SK-N-SH treated with all-trans-retinoic acid at 6 μM for 48 hours (cell line): ENCODE results near the gene UQCR11.

ENCODE experiments used
- ATAC-seq: fragments of 200-7000 bp; cut with Tn5 transposase; 3 replicates; pipeline ENCODE4 v1.9.1; 2020; ENCODE audit warnings: mild to moderate bottlenecking, moderate library complexity
- ARNTL ChIP-seq: fragments of 450-650 bp; formaldehyde crosslinking; IDR thresholded peaks from 2 replicates; pipeline ENCODE4 v1.5.0; 2020; ENCODE audit warnings: low read depth, mild to moderate bottlenecking, moderate library complexity, borderline replicate concordance
- CSDC2 ChIP-seq: fragments of 250-450 bp; sonication (Bioruptor Pico); IDR thresholded peaks from 2 replicates; pipeline ENCODE4 v1.5.0; 2020; ENCODE audit warnings: mild to moderate bottlenecking, moderate library complexity
- CSRNP3 ChIP-seq: fragments of 250-450 bp; sonication (Bioruptor Pico); IDR thresholded peaks from 2 replicates; pipeline ENCODE4 v1.5.1; 2021; ENCODE audit warnings: mild to moderate bottlenecking, moderate library complexity
- GLIS3 ChIP-seq: fragments of 250-450 bp; sonication (Bioruptor Pico); IDR thresholded peaks from 2 replicates; pipeline ENCODE4 v1.5.0; 2020; ENCODE audit warnings: mild to moderate bottlenecking, moderate library complexity
- ISL1 ChIP-seq: fragments of 250-450 bp; sonication (Bioruptor Pico); IDR thresholded peaks from 2 replicates; pipeline ENCODE4 v2.1.2; 2022; ENCODE audit warnings: mild to moderate bottlenecking, moderate library complexity
- OSR1 ChIP-seq: fragments of 250-450 bp; sonication (Bioruptor Pico); IDR thresholded peaks from 2 replicates; pipeline ENCODE4 v1.8.0; 2022; ENCODE audit warnings: moderate library complexity, mild to moderate bottlenecking, inconsistent platforms
- POU6F1 ChIP-seq: fragments of 250-450 bp; sonication (Bioruptor Pico); IDR thresholded peaks from 2 replicates; pipeline ENCODE4 v1.8.0; 2021; ENCODE audit warnings: low read depth, mild to moderate bottlenecking, moderate library complexity, borderline replicate concordance
- PPARA ChIP-seq: fragments of 250-450 bp; sonication (Bioruptor Pico); IDR thresholded peaks from 2 replicates; pipeline ENCODE4 v1.5.0; 2020; ENCODE audit warnings: mild to moderate bottlenecking, borderline replicate concordance
- RARB ChIP-seq: fragments of 250-450 bp; sonication (Bioruptor Pico); IDR thresholded peaks from 2 replicates; pipeline ENCODE4 v1.8.0; 2021; ENCODE audit warnings: mild to moderate bottlenecking, moderate library complexity
- SNAI2 ChIP-seq: fragments of 250-450 bp; sonication (Bioruptor Pico); IDR thresholded peaks from 2 replicates; pipeline ENCODE4 v1.5.0; 2020; ENCODE audit warnings: mild to moderate bottlenecking, moderate library complexity
- TCF4 ChIP-seq: fragments of 250-450 bp; sonication (Bioruptor Pico); IDR thresholded peaks from 2 replicates; pipeline ENCODE4 v1.8.0; 2021; ENCODE audit warnings: mild to moderate bottlenecking, moderate library complexity, borderline replicate concordance
- TOX ChIP-seq: fragments of 250-450 bp; sonication (Bioruptor Pico); IDR thresholded peaks from 2 replicates; pipeline ENCODE4 v1.8.0; 2021; ENCODE audit warnings: mild to moderate bottlenecking, moderate library complexity, borderline replicate concordance
- ZC3H10 ChIP-seq: fragments of 250-450 bp; sonication (Bioruptor Pico); IDR thresholded peaks from 2 replicates; pipeline ENCODE4 v1.5.1; 2021; ENCODE audit warnings: mild to moderate bottlenecking, moderate library complexity
- ZFP3 ChIP-seq: fragments of 250-450 bp; sonication (Bioruptor Pico); IDR thresholded peaks from 2 replicates; pipeline ENCODE4 v1.5.0; 2020; ENCODE audit warnings: mild to moderate bottlenecking, moderate library complexity
- ZFP30 ChIP-seq: fragments of 450-650 bp; formaldehyde crosslinking; IDR thresholded peaks from 2 replicates; pipeline ENCODE4 v1.5.0; 2022; ENCODE audit warnings: mild to moderate bottlenecking, moderate library complexity
- ZNF565 ChIP-seq: fragments of 450-650 bp; formaldehyde crosslinking; conservative IDR thresholded peaks from 2 replicates; pipeline ENCODE4 v1.5.0; 2020; ENCODE audit warnings: low read depth, mild to moderate bottlenecking, moderate library complexity
- ZNF70 ChIP-seq: fragments of 450-650 bp; formaldehyde crosslinking; IDR thresholded peaks from 2 replicates; pipeline ENCODE4 v1.5.0; 2020; ENCODE audit warnings: mild to moderate bottlenecking, moderate library complexity
- ZNF8 ChIP-seq: fragments of 450-650 bp; formaldehyde crosslinking; IDR thresholded peaks from 2 replicates; pipeline ENCODE4 v1.5.0; 2020; ENCODE audit warnings: mild to moderate bottlenecking, moderate library complexity
- TF ChIP-seq, protein P1 (sequence below): fragments of 250-450 bp; sonication (Bioruptor Pico); IDR thresholded peaks from 2 replicates; pipeline ENCODE4 v1.5.1; 2020; ENCODE audit warnings: low read depth, mild to moderate bottlenecking, moderate library complexity
- TF ChIP-seq, protein P2 (sequence below): fragments of 250-450 bp; sonication (Bioruptor Pico); IDR thresholded peaks from 2 replicates; pipeline ENCODE4 v1.5.0; 2020; ENCODE audit warnings: mild to moderate bottlenecking, moderate library complexity

The UQCR11 gene

DNA sequence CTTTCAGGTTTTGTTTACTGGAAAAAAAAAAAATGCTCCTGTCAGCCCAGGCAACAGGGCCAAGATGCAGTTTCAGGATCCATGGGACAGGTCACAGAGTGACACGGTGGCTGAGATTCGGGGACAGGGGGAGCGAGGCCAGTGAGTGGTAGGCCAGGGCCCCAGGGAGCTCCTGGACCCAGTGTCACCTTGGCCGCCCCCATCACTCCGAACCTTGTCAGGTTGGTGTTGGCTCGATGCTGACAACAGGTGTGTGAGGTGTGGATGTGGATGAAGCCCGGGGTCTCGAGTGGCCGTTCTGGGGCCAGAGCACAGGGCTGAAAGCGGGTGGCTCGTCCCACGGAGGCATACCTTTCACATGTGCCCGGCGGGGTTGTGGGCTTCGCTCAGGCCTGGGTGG lies 6.1 kb upstream of the UQCR11 start:
- no peak for ATAC-seq
- no peak for TF ChIP-seq TCF4
- TF ChIP-seq CSRNP3 (CRISPR knock-in tag): no peak
- no peak for TF ChIP-seq GLIS3
- no peak for TF ChIP-seq SNAI2
- no peak for TF ChIP-seq ZNF70 (CRISPR knock-in tag)
- no peak for TF ChIP-seq ZNF8
- no peak for TF ChIP-seq OSR1 (CRISPR knock-in tag)
- TF ChIP-seq TOX (CRISPR knock-in tag): no peak
- TF ChIP-seq PPARA (CRISPR knock-in tag): no peak
- TF ChIP-seq ARNTL: no peak
- TF ChIP-seq, protein P1, sequence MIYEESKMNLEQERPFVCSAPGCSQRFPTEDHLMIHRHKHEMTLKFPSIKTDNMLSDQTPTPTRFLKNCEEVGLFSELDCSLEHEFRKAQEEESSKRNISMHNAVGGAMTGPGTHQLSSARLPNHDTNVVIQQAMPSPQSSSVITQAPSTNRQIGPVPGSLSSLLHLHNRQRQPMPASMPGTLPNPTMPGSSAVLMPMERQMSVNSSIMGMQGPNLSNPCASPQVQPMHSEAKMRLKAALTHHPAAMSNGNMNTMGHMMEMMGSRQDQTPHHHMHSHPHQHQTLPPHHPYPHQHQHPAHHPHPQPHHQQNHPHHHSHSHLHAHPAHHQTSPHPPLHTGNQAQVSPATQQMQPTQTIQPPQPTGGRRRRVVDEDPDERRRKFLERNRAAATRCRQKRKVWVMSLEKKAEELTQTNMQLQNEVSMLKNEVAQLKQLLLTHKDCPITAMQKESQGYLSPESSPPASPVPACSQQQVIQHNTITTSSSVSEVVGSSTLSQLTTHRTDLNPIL (CRISPR knock-in tag): no peak
- TF ChIP-seq CSDC2 (CRISPR knock-in tag): no peak
- TF ChIP-seq ZFP3 (CRISPR knock-in tag): no peak
- no peak for TF ChIP-seq ZFP30
- no peak for TF ChIP-seq POU6F1 (CRISPR knock-in tag)
- TF ChIP-seq RARB: no peak
- no peak for TF ChIP-seq ZC3H10
- TF ChIP-seq, protein P2, sequence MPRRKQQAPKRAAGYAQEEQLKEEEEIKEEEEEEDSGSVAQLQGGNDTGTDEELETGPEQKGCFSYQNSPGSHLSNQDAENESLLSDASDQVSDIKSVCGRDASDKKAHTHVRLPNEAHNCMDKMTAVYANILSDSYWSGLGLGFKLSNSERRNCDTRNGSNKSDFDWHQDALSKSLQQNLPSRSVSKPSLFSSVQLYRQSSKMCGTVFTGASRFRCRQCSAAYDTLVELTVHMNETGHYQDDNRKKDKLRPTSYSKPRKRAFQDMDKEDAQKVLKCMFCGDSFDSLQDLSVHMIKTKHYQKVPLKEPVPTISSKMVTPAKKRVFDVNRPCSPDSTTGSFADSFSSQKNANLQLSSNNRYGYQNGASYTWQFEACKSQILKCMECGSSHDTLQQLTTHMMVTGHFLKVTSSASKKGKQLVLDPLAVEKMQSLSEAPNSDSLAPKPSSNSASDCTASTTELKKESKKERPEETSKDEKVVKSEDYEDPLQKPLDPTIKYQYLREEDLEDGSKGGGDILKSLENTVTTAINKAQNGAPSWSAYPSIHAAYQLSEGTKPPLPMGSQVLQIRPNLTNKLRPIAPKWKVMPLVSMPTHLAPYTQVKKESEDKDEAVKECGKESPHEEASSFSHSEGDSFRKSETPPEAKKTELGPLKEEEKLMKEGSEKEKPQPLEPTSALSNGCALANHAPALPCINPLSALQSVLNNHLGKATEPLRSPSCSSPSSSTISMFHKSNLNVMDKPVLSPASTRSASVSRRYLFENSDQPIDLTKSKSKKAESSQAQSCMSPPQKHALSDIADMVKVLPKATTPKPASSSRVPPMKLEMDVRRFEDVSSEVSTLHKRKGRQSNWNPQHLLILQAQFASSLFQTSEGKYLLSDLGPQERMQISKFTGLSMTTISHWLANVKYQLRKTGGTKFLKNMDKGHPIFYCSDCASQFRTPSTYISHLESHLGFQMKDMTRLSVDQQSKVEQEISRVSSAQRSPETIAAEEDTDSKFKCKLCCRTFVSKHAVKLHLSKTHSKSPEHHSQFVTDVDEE: no peak
- no peak for TF ChIP-seq ISL1 (CRISPR knock-in tag)

GRCh38 chr19:1610579-1610978 lies 5.3 kb upstream of the UQCR11 start:
- no peak for TF ChIP-seq CSDC2 (CRISPR knock-in tag)
- TF ChIP-seq ZFP3 (CRISPR knock-in tag): no peak
- TF ChIP-seq TCF4: no peak
- no peak for TF ChIP-seq SNAI2
- TF ChIP-seq, protein P1 (CRISPR knock-in tag): no peak
- TF ChIP-seq OSR1 (CRISPR knock-in tag): no peak
- no peak for TF ChIP-seq RARB
- no peak for TF ChIP-seq ZNF70 (CRISPR knock-in tag)
- no peak for TF ChIP-seq GLIS3
- no peak for ATAC-seq

GRCh38 chr19:1609680-1610474 lies 4.6 kb upstream of the UQCR11 start:
- ATAC-seq: no peak
- no peak for TF ChIP-seq OSR1 (CRISPR knock-in tag)
- TF ChIP-seq SNAI2: no peak
- no peak for TF ChIP-seq PPARA (CRISPR knock-in tag)
- no peak for TF ChIP-seq ZNF565
- TF ChIP-seq ZC3H10: no peak
- TF ChIP-seq ISL1 (CRISPR knock-in tag): no peak
- TF ChIP-seq POU6F1 (CRISPR knock-in tag): no peak
- no peak for TF ChIP-seq CSDC2 (CRISPR knock-in tag)
- TF ChIP-seq, protein P1 (CRISPR knock-in tag): no peak
- no peak for TF ChIP-seq CSRNP3 (CRISPR knock-in tag)
